Activated T-cell treated with anti-CD3 and anti-CD28 coated beads, Interleukin-2, amount 50 U/mL, for 72 hours (primary cell): ENCODE measurements around the gene ZC3H13. TPM values are rescaled to one million over a fixed set of nuclear protein-coding genes. Genes with fewer than 3 reads are reported as not detected.

Source experiments
- ATAC-seq, 2 donors: fragments of 150-1000 bp; cut with Tn5 transposase; replicated peaks in 1 of 2; 2 replicates each; pipeline ENCODE4 v1.10.0; 2021; ENCODE audit warnings: moderate library complexity in 2 of 2, mild to moderate bottlenecking in 1 of 2
- DNase-seq, 2 donors: peaks; one replicate each; pipeline ENCODE4 v3.0.0; 2021 to 2022; ENCODE audit warnings: mixed read lengths in 1 of 2
- H3K27ac Mint-ChIP-seq: one replicate; pipeline ENCODE4 v1.8.0; 2022; ENCODE audit warnings: mild to moderate bottlenecking, moderate library complexity, mixed read lengths
- H3K27me3 Mint-ChIP-seq: one replicate; pipeline ENCODE4 v1.8.0; 2022; ENCODE audit warnings: low read depth, mixed read lengths
- H3K36me3 Mint-ChIP-seq, 2 donors: one replicate each; pipeline ENCODE4 v1.8.0; 2022; ENCODE audit warnings: mixed read lengths in 2 of 2, mild to moderate bottlenecking in 1 of 2; ENCODE audit not compliant: insufficient read depth in 2 of 2
- H3K4me1 Mint-ChIP-seq: one replicate; pipeline ENCODE4 v1.8.0; 2022; ENCODE audit warnings: low read depth, mixed read lengths
- H3K4me3 Mint-ChIP-seq, 2 donors: one replicate each; pipeline ENCODE4 v1.8.0; 2022; ENCODE audit warnings: mild to moderate bottlenecking in 2 of 2, mixed read lengths in 2 of 2, moderate library complexity in 2 of 2
- H3K9me3 Mint-ChIP-seq, 2 donors: one replicate each; pipeline ENCODE4 v1.8.0; 2022; ENCODE audit warnings: mixed read lengths in 2 of 2
- total RNA-seq, 2 donors: library from RNA; stranded (reverse); gene quantifications; one replicate each; pipeline ENCODE4 v1.2.3, GENCODE V29; 2022

ZC3H13 gene
- total RNA-seq, 2 donors from 2014 or later, result 39.6 to 48.3 TPM

- Mint-ChIP-seq H3K9me3 (no peaks in the 10 kb centered on the region), H3K27me3 (no peaks in the 10 kb centered on the region), H3K36me3 (no peaks in the 10 kb centered on the region), H3K27ac (no peak overlapping the region), H3K4me1 (no peaks in the 10 kb centered on the region), H3K4me3 (no peak overlapping the region)
- no peak for DNase-seq
- no peak for ATAC-seq
Observed at GRCh38 chr13:45915686-45916439, 136.7 kb downstream of the ZC3H13 start.

- no peaks in the 10 kb centered on the region for H3K27me3 Mint-ChIP-seq
- H3K9me3 Mint-ChIP-seq, result no peaks in the 10 kb centered on the region
- H3K4me1 Mint-ChIP-seq, result no peaks in the 10 kb centered on the region
- H3K27ac Mint-ChIP-seq, result no peak overlapping the region
- no peaks in the 10 kb centered on the region for H3K36me3 Mint-ChIP-seq
- H3K4me3 Mint-ChIP-seq, result no peak overlapping the region
- ATAC-seq (no peak), DNase-seq (no peak)
Observed at GRCh38 chr13:45909673-45910072, 142.9 kb downstream of the ZC3H13 start.

- Mint-ChIP-seq H3K27me3 (no peaks in the 10 kb centered on the region), H3K36me3 (no peaks in the 10 kb centered on the region), H3K4me3 (no peak overlapping the region), H3K4me1 (no peaks in the 10 kb centered on the region), H3K9me3 (no peaks in the 10 kb centered on the region), H3K27ac (no peak overlapping the region)
- no peak for DNase-seq
- no peak for ATAC-seq
Observed at GRCh38 chr13:45909089-45909488, 143.5 kb downstream of the ZC3H13 start.

- ATAC-seq, result no peak
- no peaks in the 10 kb centered on the region for H3K9me3 Mint-ChIP-seq
- H3K27me3 Mint-ChIP-seq, result no peaks in the 10 kb centered on the region
- H3K4me1 Mint-ChIP-seq, result no peaks in the 10 kb centered on the region
- no peaks in the 10 kb centered on the region for H3K36me3 Mint-ChIP-seq
- no peak for DNase-seq
- no peak overlapping the region for H3K4me3 Mint-ChIP-seq
- no peak overlapping the region for H3K27ac Mint-ChIP-seq
Observed at GRCh38 chr13:45907503-45907902, 145.0 kb downstream of the ZC3H13 start.

Other genes with a start within 250 kb of the ZC3H13 start
- gene SIAH3, start 201.0 kb downstream of the ZC3H13 start, total RNA-seq, result under 1 TPM; 0.25 to 0.38 TPM
- gene CPB2, start 52.3 kb upstream of the ZC3H13 start, total RNA-seq, result not detected
- gene LCP1, start 129.4 kb upstream of the ZC3H13 start, total RNA-seq, result 100 to 1,000 TPM; 834 to 955 TPM
- 1 to 10 TPM; 1.0 to 2.5 TPM for gene LRRC63, start 159.2 kb upstream of the ZC3H13 start, total RNA-seq